Embryonic facial prominence (tissue), 1 donor: ENCODE measurements around the gene SLC7A4.

Source experiments
- DNase-seq: peaks from one replicate; pipeline ENCODE4 v3.0.0-alpha.2; 2016; ENCODE audit errors: extremely low spot score

The SLC7A4 gene

DNA sequence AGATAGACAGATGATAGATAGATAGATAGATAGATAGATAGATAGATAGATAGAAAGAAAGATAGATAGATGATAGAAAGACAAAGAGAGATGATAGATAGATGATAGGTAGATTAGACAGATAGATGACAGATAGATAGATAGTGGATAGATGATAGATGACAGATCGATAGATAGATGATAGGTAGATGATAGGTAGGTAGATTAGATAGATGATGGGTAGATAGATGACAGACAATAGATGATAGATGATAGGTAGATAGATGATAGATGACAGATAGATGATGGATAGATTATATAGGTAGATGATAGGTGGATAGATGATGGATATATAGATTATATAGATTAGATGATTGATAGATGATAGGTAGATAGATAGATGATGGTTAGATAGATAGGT is 46.0 kb downstream of the SLC7A4 start:
- DNase-seq, result no peak

GRCh38 chr22:20985720-20986119 is 46.6 kb downstream of the SLC7A4 start:
- no peak for DNase-seq

DNA sequence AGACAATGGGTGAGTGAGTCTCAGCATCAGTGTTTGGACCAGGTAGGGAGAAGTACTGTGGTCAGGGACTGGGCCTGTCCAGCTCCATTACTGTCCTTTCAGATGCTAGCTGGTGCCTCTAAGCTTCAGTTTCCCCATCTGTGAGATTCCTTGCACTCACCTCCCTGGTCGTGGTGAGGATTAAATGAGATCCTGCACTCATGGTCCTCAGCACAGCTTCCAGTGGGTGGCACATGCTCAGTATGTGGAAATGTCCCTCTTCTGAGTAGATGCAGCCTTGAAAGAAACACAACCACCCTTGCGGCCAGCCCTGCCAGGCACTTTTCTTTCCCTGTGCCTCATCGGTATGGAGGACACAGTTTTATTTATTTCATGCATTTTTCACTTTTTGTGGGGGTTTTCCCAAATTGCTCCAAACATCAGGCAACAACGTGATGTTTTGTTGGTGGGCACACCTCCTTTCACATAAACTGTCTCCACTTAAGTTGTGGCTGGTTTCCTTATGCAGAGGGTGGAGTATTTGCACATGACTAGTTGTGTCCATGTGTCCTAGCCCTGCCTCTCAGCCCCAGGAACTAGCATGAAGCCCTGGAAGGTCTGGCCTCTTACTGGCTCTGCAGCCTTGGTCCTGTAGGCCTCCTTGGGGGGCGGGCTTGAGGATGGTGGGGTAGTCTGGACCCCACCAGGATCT is 49.1 kb downstream of the SLC7A4 start:
- no peak for DNase-seq

DNA sequence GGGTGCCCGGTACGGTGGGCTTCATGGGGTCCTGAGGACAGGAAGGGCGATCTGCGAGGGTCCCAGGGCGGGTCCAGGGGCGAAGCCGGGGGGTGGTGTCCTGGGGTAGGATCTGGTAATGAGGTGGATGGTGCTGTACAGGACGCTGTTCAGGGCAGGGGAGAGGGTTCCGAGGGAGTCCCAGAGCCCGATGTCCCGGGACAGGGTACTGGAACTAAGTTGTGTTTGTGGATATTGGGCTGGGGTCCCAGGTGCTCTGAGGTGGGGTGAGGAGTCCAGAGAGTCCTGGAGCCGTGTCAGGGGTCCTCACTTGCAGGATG is 49.8 kb downstream of the SLC7A4 start:
- DNase-seq, result no peak

GRCh38 chr22:20981787-20982562 is 50.4 kb downstream of the SLC7A4 start, which contains the start of gene LZTR1:
TSS of gene LZTR1 (plus strand) at chr22:20982297. CDS start at chr22:20982372, 75 bp downstream.
- DNase-seq, result peak; percentile 50

GRCh38 chr22:20980938-20981722 is 51.2 kb downstream of the SLC7A4 start:
- no peak for DNase-seq

DNA sequence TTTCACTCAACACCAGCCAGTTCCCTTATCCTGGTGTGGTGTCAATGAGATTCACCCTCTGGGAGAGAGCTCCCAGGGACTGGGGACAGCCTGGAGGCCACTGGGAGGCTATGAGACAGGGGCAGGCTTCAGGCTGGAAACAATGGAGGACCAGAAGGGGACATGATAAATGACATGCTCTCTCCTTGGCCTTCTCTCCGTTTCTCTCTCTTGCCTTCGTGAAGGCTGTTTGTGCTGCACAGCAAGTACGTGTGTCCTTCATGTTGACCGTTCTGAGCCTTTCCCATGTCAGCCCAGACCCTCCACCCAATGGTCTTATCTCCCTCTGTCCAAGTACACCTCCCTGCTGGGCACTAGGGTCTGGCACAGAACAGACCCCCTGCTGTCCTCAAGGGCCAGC is 51.8 kb downstream of the SLC7A4 start:
- no peak for DNase-seq

- no peak for DNase-seq
These were observed 52.4 kb downstream of the SLC7A4 start for GRCh38 chr22:20979940-20980453.

GRCh38 chr22:20979243-20979809 is 53.0 kb downstream of the SLC7A4 start:
- DNase-seq, result peak; percentile 28
